Measurements from ENCODE around the gene MB21D2.

DNA sequence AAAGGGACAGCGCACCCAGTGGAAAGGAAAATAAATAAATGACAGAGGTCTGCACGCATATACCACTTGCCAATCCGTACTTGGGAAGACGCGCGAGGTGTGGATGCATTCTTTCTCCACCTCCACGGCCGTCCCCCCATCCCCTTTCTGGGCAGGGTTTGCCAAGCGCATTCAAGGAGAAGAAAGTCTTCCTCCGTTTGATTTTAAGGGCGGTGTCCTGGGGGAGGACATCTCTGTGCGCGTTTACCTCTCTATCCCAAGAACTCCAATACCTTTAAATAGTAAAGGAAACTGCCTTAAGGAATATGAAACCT lies 576 bp upstream of the MB21D2 start:
- TF ChIP-seq POLR2AphosphoS5 (IDR thresholded peaks at IDR 0.05; ENCODE audit: low read depth) (no peak), GABPA (IDR thresholded peaks at IDR 0.05; ENCODE audit: low read depth) (no peak)
- TF ChIP-seq, protein P1, sequence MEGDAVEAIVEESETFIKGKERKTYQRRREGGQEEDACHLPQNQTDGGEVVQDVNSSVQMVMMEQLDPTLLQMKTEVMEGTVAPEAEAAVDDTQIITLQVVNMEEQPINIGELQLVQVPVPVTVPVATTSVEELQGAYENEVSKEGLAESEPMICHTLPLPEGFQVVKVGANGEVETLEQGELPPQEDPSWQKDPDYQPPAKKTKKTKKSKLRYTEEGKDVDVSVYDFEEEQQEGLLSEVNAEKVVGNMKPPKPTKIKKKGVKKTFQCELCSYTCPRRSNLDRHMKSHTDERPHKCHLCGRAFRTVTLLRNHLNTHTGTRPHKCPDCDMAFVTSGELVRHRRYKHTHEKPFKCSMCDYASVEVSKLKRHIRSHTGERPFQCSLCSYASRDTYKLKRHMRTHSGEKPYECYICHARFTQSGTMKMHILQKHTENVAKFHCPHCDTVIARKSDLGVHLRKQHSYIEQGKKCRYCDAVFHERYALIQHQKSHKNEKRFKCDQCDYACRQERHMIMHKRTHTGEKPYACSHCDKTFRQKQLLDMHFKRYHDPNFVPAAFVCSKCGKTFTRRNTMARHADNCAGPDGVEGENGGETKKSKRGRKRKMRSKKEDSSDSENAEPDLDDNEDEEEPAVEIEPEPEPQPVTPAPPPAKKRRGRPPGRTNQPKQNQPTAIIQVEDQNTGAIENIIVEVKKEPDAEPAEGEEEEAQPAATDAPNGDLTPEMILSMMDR (IDR thresholded peaks at IDR 0.05; ENCODE audit: insufficient read depth, low read length): no peak
- TF ChIP-seq, protein P2, sequence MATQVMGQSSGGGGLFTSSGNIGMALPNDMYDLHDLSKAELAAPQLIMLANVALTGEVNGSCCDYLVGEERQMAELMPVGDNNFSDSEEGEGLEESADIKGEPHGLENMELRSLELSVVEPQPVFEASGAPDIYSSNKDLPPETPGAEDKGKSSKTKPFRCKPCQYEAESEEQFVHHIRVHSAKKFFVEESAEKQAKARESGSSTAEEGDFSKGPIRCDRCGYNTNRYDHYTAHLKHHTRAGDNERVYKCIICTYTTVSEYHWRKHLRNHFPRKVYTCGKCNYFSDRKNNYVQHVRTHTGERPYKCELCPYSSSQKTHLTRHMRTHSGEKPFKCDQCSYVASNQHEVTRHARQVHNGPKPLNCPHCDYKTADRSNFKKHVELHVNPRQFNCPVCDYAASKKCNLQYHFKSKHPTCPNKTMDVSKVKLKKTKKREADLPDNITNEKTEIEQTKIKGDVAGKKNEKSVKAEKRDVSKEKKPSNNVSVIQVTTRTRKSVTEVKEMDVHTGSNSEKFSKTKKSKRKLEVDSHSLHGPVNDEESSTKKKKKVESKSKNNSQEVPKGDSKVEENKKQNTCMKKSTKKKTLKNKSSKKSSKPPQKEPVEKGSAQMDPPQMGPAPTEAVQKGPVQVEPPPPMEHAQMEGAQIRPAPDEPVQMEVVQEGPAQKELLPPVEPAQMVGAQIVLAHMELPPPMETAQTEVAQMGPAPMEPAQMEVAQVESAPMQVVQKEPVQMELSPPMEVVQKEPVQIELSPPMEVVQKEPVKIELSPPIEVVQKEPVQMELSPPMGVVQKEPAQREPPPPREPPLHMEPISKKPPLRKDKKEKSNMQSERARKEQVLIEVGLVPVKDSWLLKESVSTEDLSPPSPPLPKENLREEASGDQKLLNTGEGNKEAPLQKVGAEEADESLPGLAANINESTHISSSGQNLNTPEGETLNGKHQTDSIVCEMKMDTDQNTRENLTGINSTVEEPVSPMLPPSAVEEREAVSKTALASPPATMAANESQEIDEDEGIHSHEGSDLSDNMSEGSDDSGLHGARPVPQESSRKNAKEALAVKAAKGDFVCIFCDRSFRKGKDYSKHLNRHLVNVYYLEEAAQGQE (IDR thresholded peaks at IDR 0.05; ENCODE audit: insufficient replicate concordance, low read depth): no peak
